ENCODE measurements around the gene TAF4.

TAF4 gene

GRCh38 chr20:62040381-62040922 is 25.2 kb downstream of the TAF4 start:
- Histone ChIP-seq H4K20me1 (ENCODE audit: low read depth, low read length) (peaks cover 11% of the 10 kb centered on the region; the same call in 1 of the 2 replicates), H2AFZ (ENCODE audit: low read depth, low read length, severe bottlenecking) (no peak overlapping the region), H3K4me2 (ENCODE audit: low read depth, low read length, poor library complexity, severe bottlenecking) (no peak overlapping the region), H3F3A (ENCODE audit: insufficient read depth) (no peaks in the 10 kb centered on the region), H3K4me3 (ENCODE audit: insufficient read depth, low read length, poor library complexity, severe bottlenecking) (no peak overlapping the region), H3K9me2 (replicated peaks; ENCODE audit: insufficient read depth, low read length) (no peaks in the 10 kb centered on the region), H3K27me3 (ENCODE audit: low read length) (no peaks in the 10 kb centered on the region), H3K9ac (ENCODE audit: low read length) (no peak overlapping the region), H3K79me2 (ENCODE audit: insufficient read depth, low read length) (peaks cover 63% of the 10 kb centered on the region), H3K36me3 (ENCODE audit: low read length) (no peaks in the 10 kb centered on the region), H3K27ac (ENCODE audit: low read depth, low read length) (no peak overlapping the region), H3K9me3 (ENCODE audit: insufficient read depth, low read length) (no peaks in the 10 kb centered on the region)
- no peak for TF ChIP-seq EZH2phosphoT487 (conservative IDR thresholded peaks at IDR 0.05; ENCODE audit: low read length)
- no peak for TF ChIP-seq CTCF (IDR thresholded peaks at IDR 0.05; ENCODE audit: insufficient read depth, low read length, poor library complexity, severe bottlenecking)

GRCh38 chr20:62039738-62040137 is 25.9 kb downstream of the TAF4 start:
- Histone ChIP-seq H3K27ac (ENCODE audit: low read depth, low read length) (no peak overlapping the region), H3K4me3 (ENCODE audit: insufficient read depth, low read length, poor library complexity, severe bottlenecking) (no peak overlapping the region), H3F3A (ENCODE audit: insufficient read depth) (no peaks in the 10 kb centered on the region), H3K27me3 (ENCODE audit: low read length) (no peaks in the 10 kb centered on the region), H3K36me3 (ENCODE audit: low read length) (no peaks in the 10 kb centered on the region), H3K79me2 (ENCODE audit: insufficient read depth, low read length) (peaks cover 60% of the 10 kb centered on the region), H3K4me2 (ENCODE audit: low read depth, low read length, poor library complexity, severe bottlenecking) (no peak overlapping the region), H4K20me1 (ENCODE audit: low read depth, low read length) (peaks cover 11% of the 10 kb centered on the region; the same call in 1 of the 2 replicates), H3K9me3 (ENCODE audit: insufficient read depth, low read length) (no peaks in the 10 kb centered on the region), H2AFZ (ENCODE audit: low read depth, low read length, severe bottlenecking) (no peak overlapping the region), H3K9ac (ENCODE audit: low read length) (no peak overlapping the region), H3K9me2 (replicated peaks; ENCODE audit: insufficient read depth, low read length) (no peaks in the 10 kb centered on the region)
- no peak for TF ChIP-seq EZH2phosphoT487 (conservative IDR thresholded peaks at IDR 0.05; ENCODE audit: low read length)
- TF ChIP-seq CTCF (IDR thresholded peaks at IDR 0.05; ENCODE audit: insufficient read depth, low read length, poor library complexity, severe bottlenecking), result no peak

- Histone ChIP-seq H4K20me1 (ENCODE audit: low read depth, low read length) (no peaks in the 10 kb centered on the region; the same call in 1 of the 2 replicates), H3K27ac (ENCODE audit: low read depth, low read length) (no peak overlapping the region), H3K27me3 (ENCODE audit: low read length) (no peaks in the 10 kb centered on the region), H3K79me2 (ENCODE audit: insufficient read depth, low read length) (peaks cover 76% of the 10 kb centered on the region), H2AFZ (ENCODE audit: low read depth, low read length, severe bottlenecking) (no peak overlapping the region), H3F3A (ENCODE audit: insufficient read depth) (0 out of 2 replicates have a peak, but pooled peaks cover 5% of the 10 kb centered on the region), H3K4me3 (ENCODE audit: insufficient read depth, low read length, poor library complexity, severe bottlenecking) (no peak overlapping the region), H3K4me2 (ENCODE audit: low read depth, low read length, poor library complexity, severe bottlenecking) (no peak overlapping the region), H3K9me3 (ENCODE audit: insufficient read depth, low read length) (no peaks in the 10 kb centered on the region), H3K9me2 (replicated peaks; ENCODE audit: insufficient read depth, low read length) (no peaks in the 10 kb centered on the region), H3K36me3 (ENCODE audit: low read length) (no peaks in the 10 kb centered on the region), H3K9ac (ENCODE audit: low read length) (no peak overlapping the region)
- TF ChIP-seq EZH2phosphoT487 (conservative IDR thresholded peaks at IDR 0.05; ENCODE audit: low read length), result no peak
- no peak for TF ChIP-seq CTCF (IDR thresholded peaks at IDR 0.05; ENCODE audit: insufficient read depth, low read length, poor library complexity, severe bottlenecking)
Measured at GRCh38 chr20:62032609-62033368, 32.9 kb downstream of the TAF4 start.
